SHP77 treated with DMSO at 0.1 percent for 48 hours (cell line): ENCODE data around the gene NPAS3.

Experiments used
- DNase-seq: peaks from one replicate; lab custom pipeline; 2025; lab: John Stamatoyannopoulos, UW

NPAS3 gene

DNA sequence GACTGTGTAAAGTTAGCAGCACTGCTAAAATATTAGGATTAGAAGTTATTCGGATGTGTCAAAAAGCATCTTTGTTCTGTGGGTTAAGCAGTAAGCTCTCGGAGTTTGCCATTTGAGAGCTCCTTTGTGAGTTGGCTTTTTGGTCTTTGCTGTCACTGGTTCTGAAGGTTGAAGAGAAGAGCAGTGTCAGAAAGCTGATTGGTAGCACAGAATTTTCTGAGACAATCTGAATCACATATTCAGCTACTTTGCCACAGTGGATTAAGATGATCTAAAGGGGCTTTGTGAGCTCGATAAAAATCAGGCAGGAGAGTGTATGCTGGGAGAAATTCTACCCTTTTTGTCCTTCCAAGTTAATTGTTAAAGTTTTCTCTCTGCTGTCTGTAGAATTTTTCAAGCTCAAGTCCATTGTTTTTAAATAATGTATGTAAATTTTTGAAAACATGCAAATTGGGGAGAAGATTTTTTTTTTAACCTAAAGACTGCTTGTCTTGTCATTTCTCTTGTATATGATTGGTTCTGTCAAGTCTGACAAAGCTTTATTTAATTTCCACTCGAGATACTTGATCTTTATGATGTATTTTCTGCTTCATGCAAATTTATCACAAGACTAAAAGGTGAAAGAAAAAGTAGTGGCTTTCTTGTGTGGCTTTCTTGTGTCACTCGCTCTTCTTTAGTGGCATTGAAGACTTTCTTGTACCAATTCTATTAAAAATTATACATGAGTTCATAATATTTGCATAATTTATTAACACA lies 704.9 kb downstream of the NPAS3 start:
- DNase-seq = no peak

DNA sequence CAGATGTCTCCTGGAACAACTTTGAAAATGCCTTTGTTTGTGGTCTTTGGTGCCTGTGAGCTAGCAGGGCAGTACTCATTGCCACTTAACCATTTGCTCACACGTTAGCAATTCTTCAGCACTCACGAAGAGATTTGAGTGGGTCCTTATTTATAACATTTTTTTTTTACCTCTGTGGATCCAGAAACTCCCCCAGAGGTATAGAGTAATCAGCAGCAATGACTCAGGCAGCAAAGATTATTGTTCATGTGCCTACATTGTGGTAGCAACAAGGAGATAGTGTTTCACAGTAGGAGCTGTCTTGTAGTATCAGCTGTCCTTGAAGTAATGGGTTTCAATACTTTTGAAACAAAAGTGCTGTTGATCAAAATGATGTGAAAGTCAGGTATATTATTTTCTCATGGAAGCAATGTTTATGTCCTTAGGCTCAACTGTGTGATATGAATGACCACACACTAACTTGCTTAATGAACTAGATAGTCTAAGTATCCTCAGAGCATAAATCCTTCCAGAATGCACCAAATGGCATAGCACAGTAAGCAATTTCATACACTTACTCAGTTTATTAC lies 708.1 kb downstream of the NPAS3 start:
- no peak for DNase-seq

DNA sequence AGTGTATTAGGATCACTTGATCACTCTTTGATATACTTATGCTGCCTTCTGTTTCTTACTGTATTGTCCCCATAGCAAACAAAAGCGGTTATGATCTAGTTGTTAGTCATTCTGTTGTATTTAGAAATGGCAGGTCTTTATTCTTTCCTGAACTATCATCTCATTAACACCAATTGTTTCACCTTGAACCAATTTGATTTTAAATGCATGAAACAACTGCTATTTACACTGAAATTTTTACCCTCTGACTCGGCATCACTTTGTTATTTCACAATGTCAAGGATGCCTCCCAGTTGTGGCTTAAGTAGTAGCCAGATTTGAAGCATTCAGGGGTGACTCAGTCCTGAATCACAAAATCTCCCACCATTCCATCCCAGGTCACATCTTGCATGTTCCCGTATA lies 708.7 kb downstream of the NPAS3 start:
- DNase-seq = no peak

DNA sequence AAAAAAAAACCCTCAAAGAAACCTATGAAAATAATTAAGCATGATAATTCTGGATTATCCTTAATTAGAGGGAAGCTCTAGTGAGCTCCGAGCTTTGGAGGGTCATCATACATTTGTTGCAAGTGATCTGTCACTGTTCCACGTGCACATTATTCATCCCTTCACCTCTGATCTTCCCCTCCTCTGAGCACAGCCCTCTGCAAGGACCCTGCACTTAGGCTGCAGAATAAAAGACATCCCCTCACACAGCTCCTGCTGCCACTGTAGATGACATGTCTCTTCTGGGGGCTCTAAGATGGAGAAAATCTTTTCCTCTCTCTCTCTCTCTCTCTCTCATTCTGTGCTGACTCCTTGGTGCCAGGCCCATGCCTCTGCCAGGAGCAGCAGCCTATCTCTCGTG lies 711.8 kb downstream of the NPAS3 start:
- DNase-seq = no peak

DNA sequence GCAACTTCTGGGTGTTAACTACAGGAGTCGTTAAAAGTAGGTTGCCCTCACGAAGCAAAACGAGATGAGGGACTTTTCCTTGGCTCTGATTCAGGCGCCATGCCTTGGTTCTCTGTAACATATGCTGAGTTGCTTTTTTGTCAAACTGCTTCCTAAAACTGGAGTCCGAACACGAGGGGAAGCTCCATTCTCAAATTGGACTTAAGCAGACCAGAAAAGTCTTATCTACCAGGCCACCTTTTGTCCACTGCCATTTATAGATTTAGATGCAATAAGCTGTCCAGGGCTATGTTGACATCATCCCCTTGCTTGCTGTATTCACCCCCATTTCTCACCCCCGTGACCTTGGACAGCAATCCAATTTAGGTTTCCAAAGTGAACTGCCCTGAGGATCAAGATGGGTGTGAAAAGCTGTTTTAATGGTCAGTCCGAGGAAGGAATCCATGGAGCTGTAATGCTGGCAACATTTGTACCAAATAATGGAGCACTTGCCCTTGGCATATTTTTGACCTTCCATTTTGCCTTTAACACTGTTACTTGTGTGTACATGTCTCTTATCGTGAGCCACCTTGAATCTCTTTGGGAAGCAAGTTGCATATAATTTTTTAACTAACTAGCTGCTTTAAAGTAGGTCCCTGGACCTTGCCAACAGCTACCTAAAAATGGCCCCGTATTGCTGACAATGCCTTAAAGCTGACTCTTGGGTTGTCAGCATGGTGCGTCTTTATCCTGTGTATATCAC lies 714.1 kb downstream of the NPAS3 start:
- DNase-seq = no peak

DNA sequence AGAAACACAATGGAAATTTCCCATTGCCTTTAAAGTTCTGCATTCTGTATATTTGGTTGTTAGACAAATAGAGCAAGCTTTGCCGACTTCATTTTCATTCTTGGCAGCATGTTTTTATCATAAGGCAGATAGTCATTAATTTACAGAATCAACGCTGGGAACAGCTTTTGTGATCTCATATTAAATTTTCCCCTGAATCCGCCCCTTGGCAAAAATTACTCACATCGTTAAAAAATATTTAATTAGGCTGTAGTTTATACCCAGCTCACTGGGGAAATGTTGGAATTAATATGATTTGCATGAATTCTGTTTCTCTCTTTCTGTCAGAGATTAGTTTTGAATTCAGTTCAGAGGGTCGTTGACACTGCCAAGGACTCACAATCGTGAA lies 714.6 kb downstream of the NPAS3 start:
- DNase-seq = no peak

DNA sequence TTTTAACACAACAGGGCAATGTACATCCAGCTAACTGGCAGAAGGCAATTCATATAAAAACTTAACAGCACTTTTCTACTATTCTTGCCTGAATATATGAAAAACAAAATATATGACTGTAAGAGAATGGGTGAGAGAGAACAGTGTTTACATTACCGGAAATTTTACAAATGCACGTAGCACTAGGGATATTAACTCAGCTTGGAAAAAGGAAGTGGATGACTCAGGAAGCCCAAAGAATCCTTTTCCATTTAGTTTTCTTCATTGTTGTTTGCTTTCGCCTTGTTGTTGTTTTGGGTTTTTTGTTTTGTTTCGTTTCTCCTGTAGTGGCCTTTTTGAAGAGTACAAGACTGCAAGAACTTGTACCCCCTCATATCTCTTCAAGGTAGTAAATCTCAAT lies 716.7 kb downstream of the NPAS3 start:
- DNase-seq = no peak

DNA sequence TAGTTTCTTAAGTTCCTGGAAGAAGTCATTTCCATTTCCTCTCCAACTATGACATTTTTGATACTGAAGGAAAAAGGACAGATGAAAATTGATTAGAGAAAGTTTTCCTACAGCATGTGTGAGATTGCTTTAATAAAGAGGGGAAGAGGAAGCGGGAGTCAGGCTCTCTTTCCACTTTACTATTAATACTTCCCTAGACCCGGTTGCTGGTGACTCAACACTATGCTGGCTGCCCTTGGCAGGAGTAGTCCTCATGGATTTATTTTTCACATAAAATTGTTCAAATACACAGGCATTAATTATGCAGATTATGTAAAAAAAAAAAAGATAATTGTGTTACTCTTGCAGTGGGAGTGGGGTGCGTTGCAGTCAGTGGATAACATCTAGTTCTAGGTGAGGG lies 718.8 kb downstream of the NPAS3 start:
- no peak for DNase-seq

DNA sequence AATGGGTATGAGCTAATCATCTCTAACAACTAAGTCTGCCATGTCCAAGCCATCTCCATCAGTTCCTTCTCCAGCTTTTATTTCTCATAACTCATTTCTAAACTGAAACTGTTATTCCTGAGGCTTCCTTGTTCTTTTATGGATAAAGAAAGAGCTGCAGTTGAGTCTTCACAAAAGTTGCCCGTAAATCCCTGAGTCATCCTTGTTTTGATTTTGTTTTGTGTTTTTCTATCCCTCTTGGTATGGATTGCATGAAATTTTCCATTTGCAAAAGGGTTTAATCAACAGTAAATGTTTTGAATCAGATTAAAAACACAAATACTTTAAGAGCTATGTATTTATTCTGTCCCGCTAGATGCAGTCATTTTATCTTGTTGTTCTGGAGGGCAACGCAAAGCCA lies 721.6 kb downstream of the NPAS3 start:
- DNase-seq = no peak

DNA sequence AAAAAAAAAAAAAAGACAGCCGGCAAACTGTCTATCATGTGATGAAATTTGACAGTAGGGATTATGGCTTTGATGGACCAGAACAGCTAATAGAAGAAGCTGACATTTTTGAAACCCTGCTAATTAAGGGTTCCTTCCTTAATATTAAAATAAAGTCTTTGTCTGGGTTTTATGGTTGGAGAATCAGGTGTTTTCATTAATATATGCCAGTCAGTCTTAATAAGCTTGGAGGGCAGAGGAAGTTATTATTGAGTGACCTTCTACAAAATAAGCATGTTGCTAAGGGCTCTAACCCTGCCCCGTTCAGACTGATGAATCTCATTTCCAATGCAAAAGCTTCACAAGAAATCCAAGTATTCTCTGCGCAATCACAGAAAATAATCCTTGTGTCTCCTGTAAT lies 722.4 kb downstream of the NPAS3 start:
- DNase-seq = no peak

DNA sequence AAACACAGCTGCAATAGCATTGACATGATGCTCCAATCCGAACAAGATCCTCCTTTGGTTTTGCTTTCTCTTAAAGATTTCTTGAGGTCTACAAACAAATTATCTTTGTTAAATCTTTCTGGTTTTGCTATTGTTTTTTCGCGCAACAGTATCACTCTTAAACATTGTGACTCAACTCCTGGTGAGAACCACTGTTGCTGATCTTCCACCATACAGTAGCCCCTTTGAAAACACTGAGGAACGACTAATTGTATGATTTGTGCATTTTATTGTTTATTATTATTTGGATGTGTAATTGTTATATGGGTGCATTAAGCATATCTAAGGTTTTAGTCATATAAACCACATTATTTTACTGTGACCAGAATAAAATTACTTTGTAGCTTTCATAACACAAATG lies 729.4 kb downstream of the NPAS3 start:
- DNase-seq = no peak

DNA sequence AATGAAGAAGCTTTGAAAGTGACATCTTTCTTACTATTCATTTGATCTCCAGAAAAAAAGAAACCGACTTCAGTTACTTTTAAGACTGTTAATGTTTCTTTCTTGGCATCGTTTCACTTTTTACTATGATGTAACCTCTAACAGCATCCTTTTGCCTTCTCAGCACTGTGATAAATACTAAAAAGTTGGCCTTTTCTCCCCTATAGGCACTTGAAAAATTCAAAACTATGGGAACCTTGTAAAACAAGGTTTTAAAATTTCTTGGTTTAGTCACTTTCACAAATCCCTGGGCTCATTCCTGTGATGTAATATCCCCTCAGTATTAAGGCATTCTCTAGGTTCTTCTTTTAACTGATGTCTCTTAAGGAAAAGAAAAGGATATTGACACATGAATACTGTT lies 730.4 kb downstream of the NPAS3 start:
- no peak for DNase-seq

DNA sequence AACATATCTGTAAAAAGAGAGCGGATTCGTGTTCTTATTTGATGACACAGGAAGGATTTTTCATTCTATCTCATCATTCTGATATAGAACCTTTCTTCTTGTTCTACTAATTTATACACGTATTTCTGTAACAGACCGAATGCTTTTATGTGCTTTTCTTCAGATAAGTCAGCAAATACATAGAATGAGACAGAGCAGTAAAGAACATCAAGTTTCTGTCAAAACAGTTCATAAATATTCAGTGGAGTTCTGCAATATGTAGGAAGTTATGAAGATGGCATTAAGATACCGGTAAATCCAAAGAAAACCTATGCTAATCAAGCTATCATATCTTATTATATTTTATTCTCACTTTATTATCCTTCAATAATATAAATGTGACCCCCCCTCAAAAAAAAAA lies 731.6 kb downstream of the NPAS3 start:
- DNase-seq = no peak

DNA sequence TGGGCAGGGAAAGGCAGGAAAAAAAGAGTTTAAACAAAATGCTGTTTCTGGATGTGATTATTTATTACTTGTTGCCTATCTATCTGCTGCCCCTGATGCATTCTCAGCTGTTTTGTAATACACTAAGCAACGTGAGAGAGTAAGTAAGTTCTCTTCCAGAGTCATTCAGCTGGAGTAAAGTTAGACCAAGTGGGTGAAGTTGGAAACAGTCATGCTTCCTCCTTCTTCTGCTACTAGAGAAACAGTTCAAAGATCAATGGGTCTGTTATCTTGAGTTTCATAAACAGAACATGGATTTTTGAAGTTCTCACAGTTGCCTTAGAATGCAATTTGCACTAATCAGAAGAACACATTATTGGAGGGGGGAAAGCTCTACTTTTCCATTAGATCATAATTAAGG lies 732.9 kb downstream of the NPAS3 start:
- DNase-seq = no peak

DNA sequence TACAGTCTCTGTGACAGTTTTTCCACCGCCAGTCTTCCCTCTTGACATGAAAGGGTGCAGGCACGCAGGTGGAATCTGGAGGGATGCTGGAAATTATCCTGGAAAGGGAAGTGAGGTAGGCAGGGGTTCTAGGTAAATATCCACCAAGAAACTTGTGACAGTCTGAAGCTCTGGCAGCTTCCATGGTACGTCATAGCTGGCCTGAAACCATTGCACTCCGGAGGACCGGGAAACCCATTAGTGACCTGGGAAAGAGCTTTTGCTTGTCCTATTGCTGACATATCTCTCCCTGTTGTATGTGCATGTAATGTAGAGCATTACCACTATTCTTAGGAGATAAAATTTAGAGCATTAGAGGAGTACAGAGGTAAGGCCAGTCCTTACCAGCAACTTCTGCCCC lies 736.2 kb downstream of the NPAS3 start:
- no peak for DNase-seq

DNA sequence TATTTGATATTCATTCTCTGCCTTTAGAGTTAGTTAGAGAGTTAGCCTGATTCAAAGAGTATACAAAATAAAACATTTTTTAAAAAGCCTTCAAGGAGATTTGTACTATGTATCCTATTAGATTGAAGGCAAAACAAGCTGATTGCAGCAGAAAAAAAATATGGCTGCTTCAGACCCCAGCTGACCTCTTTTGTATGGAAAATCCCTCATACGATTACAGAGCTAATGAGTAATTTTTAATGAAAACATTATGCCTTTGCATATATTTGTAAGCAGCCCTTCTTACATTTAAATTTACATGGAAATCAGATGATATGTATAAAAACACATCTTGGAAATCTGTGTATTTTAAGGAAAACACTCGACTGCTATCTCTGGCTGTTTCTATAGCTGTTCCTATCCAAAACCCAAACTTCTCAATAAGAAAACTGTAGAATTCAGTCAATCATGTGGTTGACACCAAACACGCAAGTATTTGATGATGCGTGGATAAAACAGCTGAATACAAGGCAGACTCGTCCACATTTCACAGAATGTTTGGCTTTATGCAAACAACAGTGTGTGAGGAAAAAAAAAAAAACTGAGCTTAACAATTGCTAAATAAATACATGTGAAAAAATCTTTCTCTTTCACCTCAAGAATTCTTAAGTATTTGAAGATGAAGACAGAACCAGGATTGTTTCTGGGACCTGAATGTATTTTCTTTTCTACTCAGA lies 736.9 kb downstream of the NPAS3 start:
- no peak for DNase-seq

DNA sequence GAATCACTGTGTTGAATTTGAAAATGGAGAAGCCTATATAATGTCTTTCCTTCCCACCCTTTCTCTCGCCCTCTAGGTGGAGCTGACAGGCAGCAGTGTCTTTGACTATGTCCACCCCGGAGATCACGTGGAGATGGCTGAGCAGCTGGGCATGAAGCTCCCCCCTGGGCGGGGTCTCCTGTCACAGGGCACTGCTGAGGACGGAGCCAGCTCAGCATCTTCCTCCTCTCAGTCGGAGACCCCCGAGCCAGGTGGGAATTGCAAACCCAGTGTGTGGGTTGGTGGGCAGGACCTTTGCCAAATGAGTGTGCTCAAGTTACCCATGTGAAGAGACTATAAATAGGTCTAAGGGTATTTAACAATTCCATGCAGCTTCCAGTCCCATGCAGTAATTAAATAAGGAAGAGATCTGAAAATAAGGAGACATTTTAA lies 737.5 kb downstream of the NPAS3 start:
- peak; percentile 70 for DNase-seq

DNA sequence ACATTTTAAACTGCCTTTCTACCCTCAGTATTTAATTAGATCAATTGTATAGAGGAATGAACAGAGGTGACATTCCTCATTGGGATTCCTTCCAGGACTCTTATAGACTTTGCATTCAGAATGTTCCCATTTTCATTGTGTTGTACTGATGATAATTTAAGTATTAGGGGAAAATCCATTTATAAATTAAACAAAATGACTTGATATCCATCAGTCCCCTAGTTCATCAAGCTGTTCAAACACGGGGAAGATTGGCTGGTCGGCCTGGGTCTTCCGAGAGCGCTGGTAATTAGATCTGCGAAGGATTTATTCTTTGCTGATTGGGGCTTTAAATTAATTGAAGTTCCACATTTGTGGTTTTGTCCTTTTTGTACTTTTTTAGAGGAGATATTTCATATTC lies 738.2 kb downstream of the NPAS3 start:
- no peak for DNase-seq

DNA sequence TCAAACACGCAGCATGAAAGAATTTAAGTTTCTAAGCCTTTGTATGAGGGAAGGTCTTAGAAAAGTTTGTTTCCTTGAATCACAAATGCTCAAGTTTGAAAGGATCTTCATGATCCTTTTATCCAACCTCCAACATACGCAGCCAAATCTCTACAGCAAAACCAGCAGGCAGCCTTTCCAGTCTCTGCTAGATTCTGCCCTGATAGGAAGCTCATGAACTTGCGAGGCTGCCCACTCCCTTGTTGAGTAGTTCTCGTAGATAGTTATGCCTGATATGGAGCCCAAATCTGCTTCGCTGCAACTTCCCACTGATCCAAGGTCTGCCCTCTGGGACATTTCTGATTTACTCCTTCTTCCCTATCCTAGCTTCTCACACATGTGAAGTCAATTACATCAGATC lies 739.3 kb downstream of the NPAS3 start:
- DNase-seq = no peak

DNA sequence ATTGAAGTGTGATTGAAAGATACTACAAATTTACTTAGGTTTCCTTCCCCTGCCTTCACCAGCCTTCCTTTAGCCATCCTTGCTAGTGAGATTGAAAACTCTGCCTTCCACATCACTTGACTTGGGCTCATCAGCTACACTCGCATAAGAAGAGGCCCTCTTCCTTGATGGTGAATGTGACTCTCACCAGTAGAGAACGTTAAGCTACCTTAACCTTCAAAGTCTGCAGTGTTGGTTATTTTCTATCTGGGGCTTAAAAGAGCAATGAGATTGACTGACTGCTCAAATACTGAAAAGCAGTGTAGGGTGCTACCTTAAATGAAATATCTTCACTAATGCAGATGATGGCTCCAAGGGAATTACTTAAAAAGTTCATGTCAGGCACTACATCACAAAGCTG lies 740.3 kb downstream of the NPAS3 start:
- no peak for DNase-seq

DNA sequence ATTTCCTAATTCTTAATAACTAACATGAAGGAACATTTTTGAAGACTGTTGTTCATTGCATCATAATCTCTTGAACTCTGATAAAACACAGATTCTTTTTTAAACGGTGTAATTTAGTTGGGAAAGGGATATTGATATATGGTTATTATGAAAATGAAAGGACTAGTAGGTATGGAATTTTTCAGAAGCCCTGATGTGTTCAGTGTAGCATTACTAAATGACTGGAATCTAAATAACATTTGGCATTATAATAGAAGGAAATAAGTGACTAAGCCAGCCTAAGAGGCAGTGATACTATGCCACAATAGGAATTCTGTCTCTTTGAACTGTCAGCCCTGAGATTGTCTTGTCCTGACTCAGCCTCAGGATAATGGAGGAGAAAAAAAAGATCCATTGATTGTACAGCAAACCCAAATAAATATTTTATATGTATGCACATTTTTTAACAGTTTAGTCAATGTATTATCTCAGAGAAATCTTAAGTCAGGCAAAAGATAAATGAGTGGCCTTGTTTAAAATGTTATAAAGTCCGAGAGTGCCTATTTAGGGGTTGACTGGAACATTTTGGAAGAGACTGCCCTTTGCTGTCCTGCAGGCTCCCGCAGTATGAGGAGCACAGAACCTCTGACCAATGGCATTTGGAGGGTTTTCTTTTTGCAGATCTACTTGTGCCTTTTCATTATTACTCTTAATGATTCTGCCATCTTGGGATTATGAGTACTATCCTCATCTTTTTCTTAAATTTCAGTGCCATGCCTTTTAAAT lies 741.0 kb downstream of the NPAS3 start:
- no peak for DNase-seq

DNA sequence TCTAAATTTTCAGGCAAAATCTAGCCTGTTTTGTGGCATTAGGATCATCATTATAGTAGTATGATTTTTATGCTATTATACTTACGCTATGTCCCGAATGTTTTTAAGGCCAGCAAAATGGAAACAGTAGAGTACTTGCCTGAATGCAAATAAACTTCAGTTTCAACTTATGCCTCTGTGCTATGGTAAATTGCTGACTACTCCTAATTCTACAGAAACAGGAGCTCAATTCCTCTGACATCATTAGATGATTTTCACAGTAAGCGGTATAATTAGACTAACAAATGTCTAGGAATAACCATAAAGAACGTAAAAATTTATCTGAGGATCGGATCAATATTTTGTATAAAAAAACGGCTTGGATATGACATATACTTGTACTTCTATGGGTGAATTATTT lies 742.2 kb downstream of the NPAS3 start:
- DNase-seq = no peak
